ENCODE results near the gene PPID.

DNA sequence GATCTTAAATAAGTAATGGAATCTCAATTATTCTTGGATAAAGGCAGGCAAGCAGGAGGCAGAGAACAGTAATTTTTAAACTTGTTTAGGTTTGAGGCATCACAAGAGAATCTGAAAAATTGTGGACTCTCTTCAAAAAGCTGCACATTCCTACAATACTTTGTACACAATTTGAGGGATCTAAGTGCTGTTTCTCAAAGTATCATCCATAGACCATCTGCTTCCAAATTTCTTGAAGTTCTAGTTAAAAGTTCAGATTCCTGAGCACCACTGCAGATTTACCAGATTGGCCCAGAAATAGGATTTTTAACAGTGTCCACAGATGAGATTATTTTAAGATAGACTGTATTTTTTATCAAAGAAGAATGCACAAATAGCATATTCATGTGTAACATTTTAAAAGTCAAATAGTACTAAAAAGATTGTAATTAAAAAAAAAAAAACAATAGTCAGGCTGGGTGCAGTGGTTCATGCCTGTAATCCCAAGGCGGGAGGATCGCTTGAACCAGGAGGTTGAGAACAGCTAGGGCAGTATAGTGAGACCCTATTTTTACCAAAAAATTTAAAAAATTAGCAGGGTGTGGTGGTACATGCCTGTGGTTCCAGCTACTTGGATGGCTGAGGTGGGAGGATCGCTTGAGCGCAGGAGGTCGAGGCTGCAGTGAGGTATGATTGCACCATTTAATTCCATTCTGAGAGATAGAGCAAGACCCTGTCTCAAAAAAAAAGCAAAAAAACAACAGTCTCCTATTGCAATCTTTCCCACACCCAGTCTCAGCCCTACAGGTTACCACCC lies 31.4 kb upstream of the PPID start:
- TF ChIP-seq, protein P1, sequence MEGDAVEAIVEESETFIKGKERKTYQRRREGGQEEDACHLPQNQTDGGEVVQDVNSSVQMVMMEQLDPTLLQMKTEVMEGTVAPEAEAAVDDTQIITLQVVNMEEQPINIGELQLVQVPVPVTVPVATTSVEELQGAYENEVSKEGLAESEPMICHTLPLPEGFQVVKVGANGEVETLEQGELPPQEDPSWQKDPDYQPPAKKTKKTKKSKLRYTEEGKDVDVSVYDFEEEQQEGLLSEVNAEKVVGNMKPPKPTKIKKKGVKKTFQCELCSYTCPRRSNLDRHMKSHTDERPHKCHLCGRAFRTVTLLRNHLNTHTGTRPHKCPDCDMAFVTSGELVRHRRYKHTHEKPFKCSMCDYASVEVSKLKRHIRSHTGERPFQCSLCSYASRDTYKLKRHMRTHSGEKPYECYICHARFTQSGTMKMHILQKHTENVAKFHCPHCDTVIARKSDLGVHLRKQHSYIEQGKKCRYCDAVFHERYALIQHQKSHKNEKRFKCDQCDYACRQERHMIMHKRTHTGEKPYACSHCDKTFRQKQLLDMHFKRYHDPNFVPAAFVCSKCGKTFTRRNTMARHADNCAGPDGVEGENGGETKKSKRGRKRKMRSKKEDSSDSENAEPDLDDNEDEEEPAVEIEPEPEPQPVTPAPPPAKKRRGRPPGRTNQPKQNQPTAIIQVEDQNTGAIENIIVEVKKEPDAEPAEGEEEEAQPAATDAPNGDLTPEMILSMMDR (conservative IDR thresholded peaks at IDR 0.05) = no peak
- no peak for TF ChIP-seq ZFX (IDR thresholded peaks at IDR 0.05)

All from C4-2B (cell line).